WTC11 (cell line): ENCODE data around the gene TMA7B. TPM values are rescaled to one million over a fixed set of nuclear protein-coding genes. Genes with fewer than 3 reads are reported as not detected.

Source experiments
- ATAC-seq: fragments of 200-7000 bp; cut with Tn5 transposase; 2 replicates; pipeline ENCODE4 v1.10.0; 2021; ENCODE audit warnings: mild to moderate bottlenecking, moderate library complexity
- CTCF ChIA-PET: fragments of 300-600 bp; sonication (Branson Sonifier 250); formaldehyde crosslinking; loops from one replicate; lab custom pipeline; 2021; ENCODE audit warnings: antibody characterized with exemption; lab: Charles Lee
- POLR2A ChIA-PET: fragments of 350-600 bp; sonication (Branson Sonifier 250); formaldehyde crosslinking; loops from one replicate; lab custom pipeline; 2021; ENCODE audit warnings: antibody characterized with exemption; lab: Charles Lee
- DNase-seq: peaks from one replicate; pipeline ENCODE4 v3.0.0; 2021; ENCODE audit warnings: low spot score
- H3K27ac Mint-ChIP-seq: 2 replicates; pipeline ENCODE4 v1.8.0; 2021; ENCODE audit warnings: mixed read lengths
- H3K27me3 Mint-ChIP-seq: 2 replicates; pipeline ENCODE4 v1.8.0; 2021; ENCODE audit warnings: low read depth, mild to moderate bottlenecking, moderate library complexity, mixed read lengths
- H3K36me3 Mint-ChIP-seq: 2 replicates; pipeline ENCODE4 v1.8.0; 2021; ENCODE audit warnings: mixed read lengths
- H3K4me1 Mint-ChIP-seq: 2 replicates; pipeline ENCODE4 v1.8.0; 2022; ENCODE audit warnings: mixed read lengths
- H3K4me3 Mint-ChIP-seq: 2 replicates; pipeline ENCODE4 v1.8.0; 2021; ENCODE audit warnings: mild to moderate bottlenecking, moderate library complexity, mixed read lengths
- H3K9me3 Mint-ChIP-seq: 2 replicates; pipeline ENCODE4 v1.8.0; 2021; ENCODE audit warnings: mixed read lengths
- AFF4 ChIP-seq: sonication (generic); formaldehyde crosslinking; IDR thresholded peaks from 2 replicates; pipeline ENCODE4 v1.8.1; 2023; ENCODE audit warnings: mild to moderate bottlenecking, missing genetic modification reagents, borderline replicate concordance
- ATF1 ChIP-seq: sonication (generic); formaldehyde crosslinking; IDR thresholded peaks from 2 replicates; pipeline ENCODE4 v1.8.1; 2023; ENCODE audit warnings: mild to moderate bottlenecking, moderate library complexity, missing genetic modification reagents
- CREB1 ChIP-seq: sonication (generic); formaldehyde crosslinking; IDR thresholded peaks from 2 replicates; pipeline ENCODE4 v1.8.0; 2023; ENCODE audit warnings: mild to moderate bottlenecking, missing genetic modification reagents
- CTCF ChIP-seq: fragments of 200-600 bp; IDR thresholded peaks from 2 replicates; pipeline ENCODE4 v1.8.0; 2022; ENCODE audit warnings: antibody characterized with exemption
- E2F1 ChIP-seq: sonication (generic); formaldehyde crosslinking; IDR thresholded peaks from 2 replicates; pipeline ENCODE4 v1.8.0; 2022; ENCODE audit warnings: mild to moderate bottlenecking, missing genetic modification reagents
- E2F4 ChIP-seq: sonication (generic); formaldehyde crosslinking; IDR thresholded peaks from 2 replicates; pipeline ENCODE4 v1.8.1; 2022; ENCODE audit warnings: low read depth, mild to moderate bottlenecking, moderate library complexity, missing genetic modification reagents, borderline replicate concordance
- ELF4 ChIP-seq: sonication (generic); formaldehyde crosslinking; IDR thresholded peaks from 2 replicates; pipeline ENCODE4 v1.8.1; 2022; ENCODE audit warnings: low read depth, mild to moderate bottlenecking, moderate library complexity, missing genetic modification reagents
- GRHL2 ChIP-seq: fragments of 250-450 bp; sonication (Bioruptor Pico); IDR thresholded peaks from 2 replicates; pipeline ENCODE4 v1.8.0; 2022; ENCODE audit warnings: mild to moderate bottlenecking, moderate library complexity; ENCODE audit not compliant: insufficient replicate concordance, severe bottlenecking
- MAX ChIP-seq: sonication (generic); formaldehyde crosslinking; IDR thresholded peaks from 2 replicates; pipeline ENCODE4 v1.8.0; 2022; ENCODE audit warnings: mild to moderate bottlenecking, missing genetic modification reagents
- NR3C1 ChIP-seq: sonication (generic); formaldehyde crosslinking; conservative IDR thresholded peaks from 2 replicates; pipeline ENCODE4 v1.8.1; 2023; ENCODE audit warnings: low read depth, mild to moderate bottlenecking, missing genetic modification reagents
- SMAD4 ChIP-seq: sonication (generic); formaldehyde crosslinking; IDR thresholded peaks from 2 replicates; pipeline ENCODE4 v1.8.0; 2022; ENCODE audit warnings: mild to moderate bottlenecking, missing genetic modification reagents
- ZNF121 ChIP-seq: sonication (generic); formaldehyde crosslinking; IDR thresholded peaks from 2 replicates; pipeline ENCODE4 v1.8.0; 2023; ENCODE audit warnings: missing genetic modification reagents
- ZNF138 ChIP-seq: sonication (generic); formaldehyde crosslinking; conservative IDR thresholded peaks from 2 replicates; pipeline ENCODE4 v1.8.1; 2022; ENCODE audit warnings: mild to moderate bottlenecking, moderate library complexity, missing genetic modification reagents
- ZNF281 ChIP-seq: sonication (generic); formaldehyde crosslinking; IDR thresholded peaks from 2 replicates; pipeline ENCODE4 v1.8.0; 2023; ENCODE audit warnings: mild to moderate bottlenecking, missing genetic modification reagents
- ZNF423 ChIP-seq: fragments of 250-450 bp; sonication (Bioruptor Pico); IDR thresholded peaks from 2 replicates; pipeline ENCODE4 v2.1.2; 2022; ENCODE audit warnings: mild to moderate bottlenecking, moderate library complexity
- total RNA-seq: library from RNA; stranded (reverse); gene quantifications from 3 replicates; pipeline ENCODE4 v1.2.3, GENCODE V29; 2021

The TMA7B gene
- total RNA-seq, 1 experiment from 2014 or later, result not detected

GRCh38 chr22:39917776-39918495 lies 42.3 kb upstream of the TMA7B start:
- Mint-ChIP-seq H3K27ac (no peak overlapping the region), H3K36me3 (no peaks in the 10 kb centered on the region), H3K4me1 (peaks cover 14% of the 10 kb centered on the region), H3K4me3 (no peak overlapping the region), H3K9me3 (no peaks in the 10 kb centered on the region), H3K27me3 (no peaks in the 10 kb centered on the region; the same call in 1 of the 2 replicates)
- ATAC-seq (no peak), DNase-seq (no peak)
- ChIA-PET POLR2A (no interaction called here), CTCF (interaction anchor here (0.8 to 1.1 kb wide), 2 partner anchors 107 to 110 kb away, joined by 3 read pairs; no protein-coding TSS in a partner anchor)
- no peak for TF ChIP-seq ELF4 (CRISPR knock-in tag)
- TF ChIP-seq SMAD4 (CRISPR knock-in tag), result no peak
- TF ChIP-seq E2F4 (CRISPR knock-in tag), result no peak
- no peak for TF ChIP-seq ZNF281 (CRISPR knock-in tag)
- no peak for TF ChIP-seq ATF1 (CRISPR knock-in tag)
- TF ChIP-seq AFF4 (CRISPR knock-in tag), result no peak
- no peak for TF ChIP-seq ZNF138
- TF ChIP-seq GRHL2, result no peak
- no peak for TF ChIP-seq CTCF
- TF ChIP-seq ZNF121 (CRISPR knock-in tag), result no peak
- TF ChIP-seq ZNF423 (CRISPR knock-in tag), result no peak
- TF ChIP-seq MAX (CRISPR knock-in tag), result no peak
- no peak for TF ChIP-seq NR3C1
- TF ChIP-seq E2F1 (CRISPR knock-in tag), result no peak
- TF ChIP-seq CREB1, result no peak
